HUDEP-2 (cell line): ENCODE data around the gene ARF3.

ENCODE experiments used
- DNase-seq, 76 experiments: peaks; one replicate each; lab custom pipeline; 2025; ENCODE audit not compliant: unreplicated experiment in 76 of 76; lab: John Stamatoyannopoulos, UW

ARF3 gene

GRCh38 chr12:48957141-48958048 lies at the start of gene ARF3:
ARF3 (minus strand) TSS chr12:48957487; CDS start chr12:48941095, 16,392 bp downstream.
- DNase-seq: peak in 72 of 76 experiments; percentile 18 to 89 (median 74)

GRCh38 chr12:49000346-49000745 lies 43.1 kb upstream of the ARF3 start:
- DNase-seq: no peak

- DNase-seq: peak in 55 of 76 experiments; percentile 8 to 71 (median 43)
Observed at GRCh38 chr12:48999371-49000131, 42.3 kb upstream of the ARF3 start, which contains the start of gene DDN. DDN (minus strand) TSS chr12:48999375; CDS start chr12:48999287, 88 bp downstream.

- DNase-seq: peak in 17 of 76 experiments; percentile 13 to 57 (median 37)
Observed at GRCh38 chr12:48998497-48999353, 41.4 kb upstream of the ARF3 start.

- peak in 14 of 76 experiments; percentile 12 to 54 (median 34) for DNase-seq
Observed at GRCh38 chr12:48997719-48998496, 40.6 kb upstream of the ARF3 start.

- peak in 53 of 76 experiments; percentile 21 to 74 (median 46) for DNase-seq
Observed at GRCh38 chr12:48996794-48997718, 39.8 kb upstream of the ARF3 start.

GRCh38 chr12:48995086-48995879 lies 38.0 kb upstream of the ARF3 start:
- peak in 50 of 76 experiments; percentile 15 to 67 (median 44) for DNase-seq

- no peak for DNase-seq
Observed at GRCh38 chr12:48994224-48995085, 37.2 kb upstream of the ARF3 start.

GRCh38 chr12:48993787-48994186 lies 36.5 kb upstream of the ARF3 start:
- DNase-seq: no peak

- DNase-seq: no peak
Observed at GRCh38 chr12:48991247-48992050, 34.2 kb upstream of the ARF3 start.

- DNase-seq: no peak
Observed at GRCh38 chr12:48990552-48990951, 33.3 kb upstream of the ARF3 start.

- peak in 48 of 76 experiments; percentile 7 to 73 (median 46) for DNase-seq
Observed at GRCh38 chr12:48988030-48988649, 30.9 kb upstream of the ARF3 start.

GRCh38 chr12:48986720-48987291 lies 29.5 kb upstream of the ARF3 start:
- no peak for DNase-seq

GRCh38 chr12:48985901-48986300 lies 28.6 kb upstream of the ARF3 start:
- DNase-seq: no peak

- DNase-seq: no peak
Observed at GRCh38 chr12:48985475-48985897, 28.2 kb upstream of the ARF3 start.
